Measurements from ENCODE around the gene TWIST2. TPM values are rescaled to one million over a fixed set of nuclear protein-coding genes. Genes with fewer than 3 reads are reported as not detected.

Gene TWIST2
- total and polyA plus RNA-seq, 9 of the 15 experiments (the other 6 are each of a cell fraction or from before 2014, with no cell fraction given), result not detected

DNA sequence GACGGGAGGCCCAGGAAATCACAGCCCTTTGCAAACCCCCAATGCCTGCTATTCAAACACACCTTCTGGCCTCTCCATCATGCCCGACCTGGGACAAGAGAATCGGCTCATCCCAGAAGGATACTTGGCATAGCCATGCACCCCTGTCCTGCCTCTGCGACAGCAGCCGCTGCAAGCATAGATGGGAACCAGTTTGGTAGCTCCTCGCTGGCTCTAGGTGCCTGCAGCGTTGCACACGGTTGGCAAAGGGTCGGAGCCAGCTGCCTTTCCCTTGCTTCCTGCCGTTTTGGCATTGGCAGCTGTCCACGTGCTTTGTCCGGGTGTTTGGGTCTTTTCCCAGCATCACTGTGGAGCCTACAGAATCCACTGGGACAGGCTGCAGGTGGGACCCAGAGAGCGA lies 76.9 kb downstream of the TWIST2 start (continued):
- no peak for TF ChIP-seq FOXA3 (CRISPR knock-in tag; conservative IDR thresholded peaks at IDR 0.05 in 1 of 2, IDR thresholded peaks at IDR 0.05 in 1 of 2)
- TF ChIP-seq ZNF695 (CRISPR knock-in tag; IDR thresholded peaks at IDR 0.05), result no peak
- no peak for TF ChIP-seq ZNF408 (CRISPR knock-in tag; IDR thresholded peaks at IDR 0.05; ENCODE audit: low read depth)
- TF ChIP-seq ZFP30 (CRISPR knock-in tag; IDR thresholded peaks at IDR 0.05; ENCODE audit: borderline replicate concordance), result no peak
- no peak for TF ChIP-seq ZNF280B (CRISPR knock-in tag; IDR thresholded peaks at IDR 0.05)
- TF ChIP-seq TFAM (CRISPR knock-in tag; conservative IDR thresholded peaks at IDR 0.05), result no peak
- no peak for TF ChIP-seq RREB1 (CRISPR knock-in tag; IDR thresholded peaks at IDR 0.05)

Data from K562 (cell line).